IPS-18a (cell line): ENCODE measurements around the gene SEPTIN5.
"Not testable (repeated sequence)": the region's sequence is repeated elsewhere in the genome, so short reads cannot be mapped to it uniquely, and the experiment has no call there.

ENCODE experiments used
- H3K27ac ChIP-seq: one replicate; pipeline ENCODE4 v1.5.1; 2013; ENCODE audit warnings: low read length
- H3K27me3 ChIP-seq: one replicate; pipeline ENCODE4 v1.6.1; 2013; ENCODE audit warnings: mild to moderate bottlenecking, low read length; ENCODE audit not compliant: control insufficient read depth, insufficient read depth
- H3K36me3 ChIP-seq: one replicate; pipeline ENCODE4 v1.6.1; 2013; ENCODE audit warnings: low read depth, low read length; ENCODE audit not compliant: control insufficient read depth
- H3K4me1 ChIP-seq: one replicate; pipeline ENCODE4 v1.6.1; 2013; ENCODE audit warnings: low read depth, low read length; ENCODE audit not compliant: control insufficient read depth
- H3K4me3 ChIP-seq: one replicate; pipeline ENCODE4 v1.5.1; 2013; ENCODE audit warnings: low read length
- H3K9ac ChIP-seq: one replicate; pipeline ENCODE4 v1.6.1; 2013; ENCODE audit warnings: mild to moderate bottlenecking, low read length, moderate library complexity
- H3K9me3 ChIP-seq: one replicate; pipeline ENCODE4 v1.6.1; 2013; ENCODE audit warnings: low read depth, low read length; ENCODE audit not compliant: control insufficient read depth

Gene SEPTIN5

DNA sequence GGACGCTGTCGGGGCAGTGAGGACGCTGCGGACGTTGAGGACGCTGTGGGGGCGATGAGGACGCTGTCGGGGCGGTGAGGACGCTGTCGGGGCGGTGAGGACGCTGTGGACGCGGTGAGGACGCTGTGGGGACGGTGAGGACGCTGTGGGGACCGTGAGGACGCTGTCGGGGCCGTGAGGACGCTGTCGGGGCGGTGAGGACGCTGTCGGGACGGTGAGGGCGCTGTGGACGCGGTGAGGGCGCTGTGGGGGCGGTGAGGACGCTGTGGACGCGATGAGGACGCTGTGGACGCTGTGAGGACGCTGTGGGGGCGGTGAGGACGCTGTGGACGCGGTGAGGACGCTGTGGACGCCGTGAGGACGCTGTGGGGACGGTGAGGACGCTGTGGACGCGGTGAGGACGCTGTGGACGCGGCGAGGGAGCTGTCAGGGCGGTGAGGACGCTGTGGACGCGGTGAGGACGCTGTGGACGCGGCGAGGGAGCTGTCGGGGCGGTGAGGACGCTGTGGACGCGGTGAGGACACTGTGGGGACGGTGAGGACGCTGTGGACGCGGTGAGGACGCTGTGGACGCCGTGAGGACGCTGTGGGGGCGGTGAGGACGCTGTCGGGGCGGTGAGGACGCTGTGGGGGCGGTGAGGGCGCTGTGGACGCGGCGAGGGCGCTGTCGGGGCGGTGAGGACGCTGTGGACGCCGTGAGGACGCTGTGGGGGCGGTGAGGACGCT lies 11.9 kb downstream of the SEPTIN5 start:
- not testable (repeated sequence) for H3K4me3 ChIP-seq, H3K36me3 ChIP-seq, H3K9ac ChIP-seq, H3K27ac ChIP-seq, H3K9me3 ChIP-seq
- H3K27me3 ChIP-seq: peaks cover 92% of the 10 kb centered on the region
- peaks cover 15% of the 10 kb centered on the region for H3K4me1 ChIP-seq

GRCh38 chr22:19727310-19728150 lies 13.2 kb downstream of the SEPTIN5 start:
- H3K4me3 ChIP-seq: no peak overlapping the region
- H3K27ac ChIP-seq: no peak overlapping the region
- no peaks in the 10 kb centered on the region for H3K9me3 ChIP-seq
- no peaks in the 10 kb centered on the region for H3K36me3 ChIP-seq
- peaks cover 7% of the 10 kb centered on the region for H3K4me1 ChIP-seq
- H3K9ac ChIP-seq: no peak overlapping the region
- peaks cover 79% of the 10 kb centered on the region for H3K27me3 ChIP-seq

- Histone ChIP-seq H3K36me3 (no peaks in the 10 kb centered on the region), H3K27me3 (peaks cover 71% of the 10 kb centered on the region), H3K9ac (no peak overlapping the region), H3K4me1 (no peaks in the 10 kb centered on the region), H3K9me3 (no peaks in the 10 kb centered on the region), H3K27ac (no peak overlapping the region), H3K4me3 (no peak overlapping the region)
Observed at GRCh38 chr22:19728271-19728670, 14.0 kb downstream of the SEPTIN5 start.

DNA sequence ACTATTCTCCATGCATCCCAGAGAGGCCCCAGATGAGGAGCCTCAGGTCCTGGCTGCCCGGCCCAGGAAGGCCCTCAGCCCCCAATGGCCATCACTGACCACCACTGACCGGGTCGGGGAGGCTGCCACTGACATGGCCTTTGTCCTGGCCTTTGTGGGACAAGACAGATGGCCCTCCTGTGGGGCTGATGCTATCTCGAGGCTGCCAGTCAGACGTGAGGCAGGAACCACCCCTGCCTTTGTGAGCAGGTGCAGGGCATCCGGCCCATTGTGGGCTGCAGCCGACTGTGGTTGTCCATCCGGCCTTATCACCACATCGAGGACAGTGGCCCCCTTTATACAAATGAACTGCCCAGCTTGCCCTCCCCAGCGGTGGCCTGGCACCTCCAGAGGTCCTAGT lies 14.5 kb downstream of the SEPTIN5 start:
- H3K27ac ChIP-seq: no peak overlapping the region
- H3K9me3 ChIP-seq: no peaks in the 10 kb centered on the region
- no peaks in the 10 kb centered on the region for H3K36me3 ChIP-seq
- peaks cover 66% of the 10 kb centered on the region for H3K27me3 ChIP-seq
- no peak overlapping the region for H3K4me3 ChIP-seq
- no peaks in the 10 kb centered on the region for H3K4me1 ChIP-seq
- H3K9ac ChIP-seq: no peak overlapping the region

GRCh38 chr22:19729507-19729906 lies 15.2 kb downstream of the SEPTIN5 start:
- Histone ChIP-seq H3K9ac (no peak overlapping the region), H3K27ac (no peak overlapping the region), H3K4me3 (no peak overlapping the region), H3K36me3 (no peaks in the 10 kb centered on the region), H3K4me1 (no peaks in the 10 kb centered on the region), H3K9me3 (no peaks in the 10 kb centered on the region), H3K27me3 (peaks cover 59% of the 10 kb centered on the region)

DNA sequence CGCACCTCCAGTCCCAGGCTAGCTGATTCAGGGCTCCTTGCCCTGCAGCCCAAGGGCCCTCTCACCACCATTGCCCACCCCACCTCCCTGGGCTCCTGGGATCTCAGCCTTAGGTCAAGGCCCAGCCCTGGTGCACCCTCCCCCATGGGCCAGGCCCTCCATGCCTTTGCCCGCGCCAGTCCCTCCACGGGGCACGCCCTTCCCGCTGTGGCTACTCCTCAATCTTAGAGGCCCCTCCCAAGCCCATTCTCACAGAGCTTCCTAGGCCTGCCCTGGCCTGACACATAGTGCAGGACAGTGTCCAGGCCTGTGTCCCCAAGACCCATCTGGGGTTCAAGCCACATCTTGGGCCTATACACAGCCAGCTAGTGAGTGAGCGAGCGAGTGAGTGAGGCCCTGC lies 15.9 kb downstream of the SEPTIN5 start:
- Histone ChIP-seq H3K27ac (no peak overlapping the region), H3K4me1 (no peaks in the 10 kb centered on the region), H3K27me3 (peaks cover 52% of the 10 kb centered on the region), H3K9me3 (no peaks in the 10 kb centered on the region), H3K4me3 (no peak overlapping the region), H3K36me3 (no peaks in the 10 kb centered on the region), H3K9ac (no peak overlapping the region)

GRCh38 chr22:19730655-19731360 lies 16.5 kb downstream of the SEPTIN5 start:
- Histone ChIP-seq H3K4me1 (no peaks in the 10 kb centered on the region), H3K9me3 (no peaks in the 10 kb centered on the region), H3K36me3 (no peaks in the 10 kb centered on the region), H3K27ac (no peak overlapping the region), H3K27me3 (peaks cover 46% of the 10 kb centered on the region), H3K4me3 (peak overlapping the region; percentile 50), H3K9ac (no peak overlapping the region)

DNA sequence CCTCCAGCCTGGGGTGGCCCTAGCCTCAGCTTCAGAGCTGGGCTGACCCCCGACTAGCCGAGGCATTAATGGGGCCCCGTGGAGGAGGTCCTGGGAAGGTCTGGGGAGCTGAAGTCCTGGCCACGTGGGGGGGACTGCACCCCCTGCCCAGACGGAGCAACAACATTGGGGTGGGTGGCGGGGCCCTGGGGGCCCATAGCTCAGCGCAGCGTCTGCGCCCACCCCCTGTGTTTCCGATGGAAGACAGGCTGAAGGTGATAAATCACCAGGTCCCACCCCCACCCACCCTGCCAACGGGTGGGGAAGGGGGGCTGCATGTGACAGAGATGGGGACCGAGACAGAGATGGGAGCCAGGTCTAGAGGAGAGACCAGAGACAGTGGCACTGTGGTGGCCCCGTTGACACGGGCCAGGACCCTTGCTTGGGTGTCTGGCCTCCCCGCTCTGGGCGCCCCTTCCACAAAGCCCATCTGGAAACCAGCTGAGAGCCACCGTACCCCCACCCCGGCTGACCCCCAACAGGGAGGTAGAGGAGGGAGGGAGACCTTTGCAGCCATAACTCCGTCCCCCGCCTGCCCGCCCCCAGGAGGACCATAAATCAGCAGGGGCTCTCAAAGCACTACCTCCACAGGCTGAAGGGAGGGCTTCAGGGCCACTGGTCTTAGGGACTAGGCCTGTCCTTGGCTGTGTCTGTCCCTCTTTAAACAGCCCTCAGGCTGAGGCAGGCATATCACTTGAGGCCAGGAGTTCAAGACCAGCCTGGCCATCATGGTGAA lies 17.2 kb downstream of the SEPTIN5 start:
- Histone ChIP-seq H3K9ac (no peak overlapping the region), H3K27me3 (peaks cover 39% of the 10 kb centered on the region), H3K4me1 (peaks cover 4% of the 10 kb centered on the region), H3K27ac (no peak overlapping the region), H3K36me3 (no peaks in the 10 kb centered on the region), H3K4me3 (no peak overlapping the region), H3K9me3 (no peaks in the 10 kb centered on the region)

- Histone ChIP-seq H3K4me3 (no peak overlapping the region), H3K9me3 (no peaks in the 10 kb centered on the region), H3K4me1 (peaks cover 5% of the 10 kb centered on the region), H3K9ac (no peak overlapping the region), H3K27ac (no peak overlapping the region), H3K36me3 (no peaks in the 10 kb centered on the region), H3K27me3 (peaks cover 29% of the 10 kb centered on the region)
Observed at GRCh38 chr22:19732403-19733113, 18.3 kb downstream of the SEPTIN5 start.

- Histone ChIP-seq H3K27ac (no peak overlapping the region), H3K36me3 (no peaks in the 10 kb centered on the region), H3K9me3 (no peaks in the 10 kb centered on the region), H3K9ac (no peak overlapping the region), H3K27me3 (peaks cover 17% of the 10 kb centered on the region), H3K4me1 (peaks cover 5% of the 10 kb centered on the region), H3K4me3 (no peak overlapping the region)
Observed at GRCh38 chr22:19733755-19734154, 19.5 kb downstream of the SEPTIN5 start.
